NT2/D1 (cell line): ENCODE results near the gene IRAK4.

Source experiments
- DNase-seq: peaks from one replicate; pipeline ENCODE4 v3.0.0-alpha.2; 2011; ENCODE audit warnings: low read depth, low spot score
- H3K27me3 ChIP-seq: 2 replicates; pipeline ENCODE4 v1.6.0; 2011; ENCODE audit warnings: mild to moderate bottlenecking; ENCODE audit not compliant: insufficient read length, insufficient read depth
- H3K36me3 ChIP-seq: 2 replicates; pipeline ENCODE4 v1.6.1; 2011; ENCODE audit warnings: mild to moderate bottlenecking, low read length, mixed read lengths; ENCODE audit not compliant: insufficient read depth, insufficient read length
- H3K4me1 ChIP-seq: 2 replicates; pipeline ENCODE4 v1.5.1; 2011; ENCODE audit not compliant: insufficient read depth, insufficient read length
- H3K4me3 ChIP-seq: 2 replicates; pipeline ENCODE4 v1.5.1; 2011; ENCODE audit warnings: low read depth; ENCODE audit not compliant: insufficient read length
- H3K9ac ChIP-seq: 2 replicates; pipeline ENCODE4 v1.6.0; 2011; ENCODE audit warnings: low read depth; ENCODE audit not compliant: insufficient read length
- H3K9me3 ChIP-seq: 2 replicates; pipeline ENCODE4 v1.5.1; 2011; ENCODE audit warnings: mild to moderate bottlenecking, low read length; ENCODE audit not compliant: insufficient read depth
- SUZ12 ChIP-seq: IDR thresholded peaks from 2 replicates; pipeline ENCODE4 v1.6.1; 2011; ENCODE audit not compliant: insufficient read length, insufficient read depth; ENCODE audit errors: extremely low read depth
- YY1 ChIP-seq: IDR thresholded peaks from 2 replicates; pipeline ENCODE4 v1.6.1; 2011; ENCODE audit not compliant: insufficient read length, insufficient read depth
- ZNF274 ChIP-seq: IDR thresholded peaks from 2 replicates; pipeline ENCODE4 v1.6.1; 2011; ENCODE audit warnings: mild to moderate bottlenecking, low read depth, low read length

The IRAK4 gene

GRCh38 chr12:43824207-43824775 is 65.5 kb downstream of the IRAK4 start:
- H3K4me3 ChIP-seq: no peak overlapping the region
- no peak for DNase-seq
- TF ChIP-seq YY1 (no peak), SUZ12 (no peak)
- H3K36me3 ChIP-seq: no peaks in the 10 kb centered on the region
- H3K4me1 ChIP-seq: no peaks in the 10 kb centered on the region
- H3K9me3 ChIP-seq: no peaks in the 10 kb centered on the region
- no peak overlapping the region for H3K9ac ChIP-seq
- H3K27me3 ChIP-seq: peaks cover 4% of the 10 kb centered on the region

DNA sequence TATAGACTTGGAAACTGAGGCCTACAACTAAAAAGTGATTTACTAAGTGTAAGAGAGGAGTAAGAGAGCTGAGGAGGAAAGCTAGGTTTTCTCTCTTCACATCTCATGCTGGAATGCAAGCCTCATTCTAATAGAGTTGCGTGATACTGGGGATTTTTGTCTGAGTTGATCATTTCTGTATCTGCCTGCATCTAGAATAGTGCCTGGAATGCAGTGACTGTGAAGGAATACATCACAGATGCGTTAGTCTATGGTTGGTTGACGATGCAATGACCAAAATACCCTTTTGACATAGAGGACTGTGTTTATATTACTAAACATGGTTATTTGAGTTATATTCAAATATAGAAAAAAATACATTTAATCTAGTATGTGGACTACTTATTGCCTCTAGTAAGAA is 67.9 kb downstream of the IRAK4 start:
- no peaks in the 10 kb centered on the region for H3K9me3 ChIP-seq
- no peaks in the 10 kb centered on the region for H3K36me3 ChIP-seq
- peaks cover 4% of the 10 kb centered on the region for H3K27me3 ChIP-seq
- DNase-seq: no peak
- TF ChIP-seq ZNF274 (no peak), SUZ12 (no peak), YY1 (no peak)
- H3K9ac ChIP-seq: no peak overlapping the region
- no peaks in the 10 kb centered on the region for H3K4me1 ChIP-seq
- no peak overlapping the region for H3K4me3 ChIP-seq

- Histone ChIP-seq H3K4me1 (no peaks in the 10 kb centered on the region), H3K9ac (no peak overlapping the region), H3K4me3 (no peak overlapping the region), H3K27me3 (peaks cover 4% of the 10 kb centered on the region), H3K9me3 (no peaks in the 10 kb centered on the region), H3K36me3 (no peaks in the 10 kb centered on the region)
- TF ChIP-seq ZNF274 (no peak), SUZ12 (no peak), YY1 (no peak)
- DNase-seq: no peak
Observed at GRCh38 chr12:43827093-43827492, 68.3 kb downstream of the IRAK4 start.

DNA sequence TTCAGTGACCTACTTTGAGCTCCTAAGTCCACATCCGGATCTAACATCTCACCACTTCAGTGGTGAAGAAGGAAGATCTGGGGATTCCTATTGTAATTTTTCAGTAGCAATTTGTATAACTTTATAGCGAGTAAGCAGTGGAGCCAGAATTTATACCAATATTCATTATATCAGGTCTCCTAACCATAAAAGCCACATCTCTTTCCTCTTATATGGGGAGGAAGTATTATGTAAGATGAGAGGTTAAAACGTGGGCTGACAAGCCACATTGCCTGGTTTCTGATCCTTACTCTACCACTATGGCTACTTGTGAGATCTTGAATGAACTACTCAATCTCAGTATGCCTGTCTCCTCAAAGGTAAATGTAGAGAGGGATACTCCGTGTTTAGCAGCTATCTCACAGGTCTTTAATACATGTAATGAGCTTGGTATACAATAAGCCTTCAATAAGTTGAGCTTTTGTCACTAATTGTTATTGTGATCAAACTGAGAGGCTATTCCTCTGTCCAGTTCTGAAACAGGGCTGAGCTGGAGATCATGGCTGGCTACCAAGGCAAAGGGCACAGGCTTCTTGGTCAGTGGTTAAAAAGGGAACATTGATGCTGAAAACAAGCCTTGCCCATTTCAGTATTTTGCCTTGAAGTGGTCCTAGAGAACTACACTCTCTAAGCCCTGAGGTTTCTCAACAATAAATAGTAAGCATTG is 73.9 kb downstream of the IRAK4 start:
- TF ChIP-seq YY1 (no peak), ZNF274 (no peak), SUZ12 (no peak)
- peaks cover 42% of the 10 kb centered on the region for H3K27me3 ChIP-seq

DNA sequence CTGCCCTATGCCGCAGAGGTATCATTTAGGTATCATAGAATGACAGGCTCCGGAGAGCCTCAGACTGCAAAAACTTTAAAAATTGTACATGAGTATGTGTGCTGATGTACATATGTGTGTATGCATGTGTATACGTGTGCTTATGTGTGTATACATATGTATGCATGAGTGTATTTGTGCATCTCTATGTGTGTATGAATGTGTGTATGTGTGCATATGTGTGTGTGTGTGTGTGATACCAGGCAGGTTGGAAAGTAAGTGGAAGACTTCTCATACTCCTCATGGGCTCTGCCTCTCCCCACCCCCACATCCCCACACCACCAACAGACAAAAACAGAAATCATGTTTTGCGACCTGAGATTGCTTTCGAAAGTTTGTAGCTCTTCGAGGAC is 76.5 kb downstream of the IRAK4 start:
- Histone ChIP-seq H3K27me3 (peaks cover 43% of the 10 kb centered on the region), H3K9me3 (no peaks in the 10 kb centered on the region), H3K4me1 (no peaks in the 10 kb centered on the region), H3K9ac (peak overlapping the region; percentile 85), H3K4me3 (peak overlapping the region; percentile 67), H3K36me3 (no peaks in the 10 kb centered on the region)
- TF ChIP-seq SUZ12: no peak
- TF ChIP-seq ZNF274: no peak
- TF ChIP-seq YY1: no peak
- no peak for DNase-seq

More for the DNA sequence above, 73.9 kb downstream of the IRAK4 start:
- H3K4me3 ChIP-seq: no peak overlapping the region
- DNase-seq: no peak
- H3K9me3 ChIP-seq: no peaks in the 10 kb centered on the region
- H3K4me1 ChIP-seq: no peaks in the 10 kb centered on the region
- H3K36me3 ChIP-seq: no peaks in the 10 kb centered on the region
- H3K9ac ChIP-seq: no peak overlapping the region

GRCh38 chr12:43835656-43836474 is 77.1 kb downstream of the IRAK4 start, which contains the start of gene TMEM117:
Gene TMEM117 (plus strand): TSS chr12:43836081.
- H3K4me1 ChIP-seq: no peaks in the 10 kb centered on the region
- H3K27me3 ChIP-seq: peaks cover 43% of the 10 kb centered on the region
- peak; percentile 20 for DNase-seq
- no peaks in the 10 kb centered on the region for H3K36me3 ChIP-seq
- no peaks in the 10 kb centered on the region for H3K9me3 ChIP-seq
- H3K4me3 ChIP-seq: peak within 1 kb of the TSS; percentile 67
- H3K9ac ChIP-seq: peak within 1 kb of the TSS; percentile 85
- no peak for TF ChIP-seq ZNF274
- no peak for TF ChIP-seq SUZ12
- TF ChIP-seq YY1: no peak

GRCh38 chr12:43836475-43836989 is 77.8 kb downstream of the IRAK4 start:
- peak overlapping the region; percentile 85 for H3K9ac ChIP-seq
- no peaks in the 10 kb centered on the region for H3K4me1 ChIP-seq
- no peaks in the 10 kb centered on the region for H3K9me3 ChIP-seq
- H3K4me3 ChIP-seq: peak overlapping the region; percentile 67
- no peak for DNase-seq
- TF ChIP-seq YY1 (no peak), ZNF274 (no peak), SUZ12 (no peak)
- H3K27me3 ChIP-seq: peaks cover 43% of the 10 kb centered on the region
- no peaks in the 10 kb centered on the region for H3K36me3 ChIP-seq
